Measurements from ENCODE around the gene MRPL2. TPM values are rescaled to one million over a fixed set of nuclear protein-coding genes. Genes with fewer than 3 reads are reported as not detected.
A peak's percentile ranks its signal among the peaks of the same experiment; 100 is the strongest.

Gene MRPL2
- total RNA-seq, 1 experiment from 2014 or later, result 125 TPM

DNA sequence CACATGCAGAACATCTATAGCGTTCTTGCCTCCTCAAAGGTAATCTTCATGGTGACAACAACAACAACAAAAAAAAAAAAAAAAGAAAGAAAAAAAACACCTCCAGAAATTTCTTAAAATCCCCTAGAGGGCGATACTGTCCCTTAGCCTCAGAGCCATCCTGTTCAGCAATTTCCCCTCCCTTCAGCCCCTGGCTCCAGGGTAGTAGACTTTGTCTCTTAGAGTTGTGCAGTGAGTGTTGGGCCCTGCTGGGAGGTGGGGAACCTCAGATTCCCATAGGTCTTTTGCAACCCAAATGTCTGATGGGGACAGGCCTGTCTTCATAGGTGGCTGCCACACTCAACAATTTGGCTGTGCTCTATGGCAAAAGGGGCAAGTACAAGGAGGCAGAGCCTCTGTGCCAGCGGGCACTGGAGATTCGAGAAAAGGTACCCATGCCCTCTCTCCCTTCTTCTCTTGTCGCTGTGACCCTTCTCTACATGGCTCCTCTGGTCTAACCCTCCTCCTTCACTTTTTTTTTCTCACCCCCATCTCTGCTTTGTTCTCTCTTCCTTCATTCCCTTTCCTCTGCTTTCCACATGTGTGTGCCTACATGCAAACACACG, 10.9 kb upstream of the MRPL2 start:
- intact Hi-C loops (cut with micrococcal nuclease; ENCODE audit: unreplicated experiment), result loop anchor here (1.0 kb wide), 1 partner anchor 60 kb away; no protein-coding TSS in a partner anchor
- Mint-ChIP-seq H3K4me1 (ENCODE audit: low read depth, unreplicated experiment) (no peaks in the 10 kb centered on the region), H3K9me3 (ENCODE audit: low read depth, unreplicated experiment) (no peaks in the 10 kb centered on the region), H3K27ac (ENCODE audit: unreplicated experiment) (no peak overlapping the region), H3K36me3 (ENCODE audit: insufficient read depth, unreplicated experiment) (no peaks in the 10 kb centered on the region), H3K4me3 (ENCODE audit: low read depth, unreplicated experiment) (no peak overlapping the region), H3K27me3 (ENCODE audit: unreplicated experiment) (no peaks in the 10 kb centered on the region)
- CTCF ChIA-PET, result no interaction called here
- BruUV-seq (replicated peaks), result no TSS peak
- DNase-seq, result peak; percentile 52
- TF ChIP-seq CTCF (IDR thresholded peaks at IDR 0.05; ENCODE audit: unreplicated experiment), result peak; percentile 74

DNA sequence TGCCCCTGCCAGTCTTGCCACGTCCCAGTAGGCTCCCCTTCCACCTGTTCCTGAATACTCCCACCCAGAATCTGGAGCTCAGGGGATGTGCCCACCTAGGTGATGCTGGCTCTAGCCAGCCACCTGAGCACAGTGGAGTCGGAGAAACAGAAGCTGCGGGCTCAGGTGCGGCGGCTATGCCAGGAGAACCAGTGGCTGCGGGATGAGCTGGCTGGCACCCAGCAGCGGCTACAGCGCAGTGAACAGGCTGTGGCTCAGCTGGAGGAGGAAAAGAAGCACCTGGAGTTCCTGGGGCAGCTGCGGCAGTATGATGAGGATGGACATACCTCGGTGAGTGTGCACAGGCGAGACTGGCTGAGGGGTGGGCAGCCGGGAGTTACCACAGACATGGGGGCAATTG, 3.6 kb upstream of the MRPL2 start:
- H3K36me3 Mint-ChIP-seq (ENCODE audit: insufficient read depth, unreplicated experiment), result peaks cover 38% of the 10 kb centered on the region
- H3K4me1 Mint-ChIP-seq (ENCODE audit: low read depth, unreplicated experiment), result peaks cover 27% of the 10 kb centered on the region
- H3K27ac Mint-ChIP-seq (ENCODE audit: unreplicated experiment), result no peak overlapping the region

GRCh38 chr6:43061861-43062260, 2.6 kb upstream of the MRPL2 start:
- BruUV-seq (replicated peaks), result no TSS peak
- no peak for DNase-seq
- TF ChIP-seq CTCF (IDR thresholded peaks at IDR 0.05; ENCODE audit: unreplicated experiment), result no peak
- Mint-ChIP-seq H3K4me1 (ENCODE audit: low read depth, unreplicated experiment) (peaks cover 27% of the 10 kb centered on the region), H3K4me3 (ENCODE audit: low read depth, unreplicated experiment) (no peak overlapping the region), H3K27ac (ENCODE audit: unreplicated experiment) (no peak overlapping the region), H3K9me3 (ENCODE audit: low read depth, unreplicated experiment) (no peaks in the 10 kb centered on the region), H3K36me3 (ENCODE audit: insufficient read depth, unreplicated experiment) (peaks cover 45% of the 10 kb centered on the region), H3K27me3 (ENCODE audit: unreplicated experiment) (no peaks in the 10 kb centered on the region)
- CTCF ChIA-PET, result no interaction called here
- intact Hi-C loops (cut with micrococcal nuclease; ENCODE audit: unreplicated experiment), result no loop called here

More for the DNA sequence above, 3.6 kb upstream of the MRPL2 start:
- Mint-ChIP-seq H3K4me3 (ENCODE audit: low read depth, unreplicated experiment) (no peak overlapping the region), H3K9me3 (ENCODE audit: low read depth, unreplicated experiment) (no peaks in the 10 kb centered on the region), H3K27me3 (ENCODE audit: unreplicated experiment) (no peaks in the 10 kb centered on the region)
- no peak for DNase-seq
- TF ChIP-seq CTCF (IDR thresholded peaks at IDR 0.05; ENCODE audit: unreplicated experiment), result no peak
- intact Hi-C loops (cut with micrococcal nuclease; ENCODE audit: unreplicated experiment), result no loop called here
- CTCF ChIA-PET, result no interaction called here
- no TSS peak for BruUV-seq (replicated peaks)

DNA sequence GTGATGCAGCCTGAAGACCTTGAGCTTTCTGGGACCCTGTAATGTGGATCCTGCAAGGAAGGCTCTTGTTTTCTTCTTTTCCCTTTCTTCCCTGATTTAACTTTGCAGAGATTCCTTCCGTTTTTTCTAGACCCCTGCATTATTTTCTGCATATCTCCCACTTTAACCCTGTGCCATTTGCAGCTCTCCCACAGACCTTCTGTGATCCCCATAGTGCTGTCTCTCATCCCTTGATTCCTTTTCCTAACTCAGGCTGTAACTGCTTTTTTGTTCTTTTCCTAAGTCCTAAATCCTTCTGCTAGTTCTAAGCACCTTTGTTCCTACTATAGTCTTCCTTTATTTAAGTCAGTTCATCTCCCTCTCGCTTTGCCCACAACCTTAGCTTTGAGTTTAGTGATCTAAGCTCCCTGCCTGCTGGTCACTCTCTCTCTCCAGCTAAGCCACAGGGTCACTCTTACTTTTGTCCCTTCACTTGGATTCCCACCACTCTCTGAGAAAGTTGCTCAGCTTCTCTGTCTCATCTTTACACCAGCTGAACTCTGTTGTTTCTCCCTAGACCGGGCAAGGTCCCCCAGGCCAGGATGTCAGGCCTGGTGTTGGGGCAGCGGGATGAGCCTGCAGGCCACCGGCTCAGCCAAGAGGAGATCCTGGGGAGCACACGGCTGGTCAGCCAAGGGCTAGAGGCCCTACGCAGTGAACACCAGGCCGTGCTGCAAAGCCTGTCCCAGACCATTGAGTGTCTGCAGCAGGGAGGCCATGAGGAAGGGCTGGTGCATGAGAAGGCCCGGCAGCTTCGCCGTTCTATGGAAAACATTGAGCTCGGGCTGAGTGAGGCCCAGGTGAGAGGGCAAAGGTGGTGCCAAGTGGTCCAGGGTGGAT, 1.8 kb upstream of the MRPL2 start:
- Mint-ChIP-seq H3K4me3 (ENCODE audit: low read depth, unreplicated experiment) (peak overlapping the region; percentile 90), H3K36me3 (ENCODE audit: insufficient read depth, unreplicated experiment) (peaks cover 48% of the 10 kb centered on the region), H3K27me3 (ENCODE audit: unreplicated experiment) (no peaks in the 10 kb centered on the region), H3K27ac (ENCODE audit: unreplicated experiment) (no peak overlapping the region), H3K9me3 (ENCODE audit: low read depth, unreplicated experiment) (no peaks in the 10 kb centered on the region), H3K4me1 (ENCODE audit: low read depth, unreplicated experiment) (peaks cover 27% of the 10 kb centered on the region)
- intact Hi-C loops (cut with micrococcal nuclease; ENCODE audit: unreplicated experiment), result no loop called here
- CTCF ChIA-PET, result interaction anchor here (1.1 to 2.7 kb wide), 5 partner anchors 11 to 121 kb away, joined by 3 to 20 read pairs (median 6); partner anchors contain the start of gene CUL9
- TF ChIP-seq CTCF (IDR thresholded peaks at IDR 0.05; ENCODE audit: unreplicated experiment), result no peak
- BruUV-seq (replicated peaks), result no TSS peak
- no peak for DNase-seq
